Testis (tissue), 3 donors: Measurements from ENCODE around the gene CEP350. TPM values are rescaled to one million over a fixed set of nuclear protein-coding genes. Genes with fewer than 3 reads are reported as not detected.

ENCODE experiments used
- DNase-seq: peaks from one replicate; pipeline ENCODE4 v3.0.0-alpha.2; 2019
- H3K27ac ChIP-seq, 2 donors: fragments of 200-600 bp; sonication (generic); one replicate each; pipeline ENCODE4 v1.5.1; 2019
- H3K27me3 ChIP-seq: fragments of 200-600 bp; sonication (generic); one replicate; pipeline ENCODE4 v1.5.1; 2019
- H3K36me3 ChIP-seq: fragments of 200-600 bp; sonication (generic); one replicate; pipeline ENCODE4 v1.5.1; 2017; ENCODE audit warnings: low read depth; ENCODE audit errors: missing control alignments
- H3K4me1 ChIP-seq: fragments of 200-600 bp; sonication (generic); one replicate; pipeline ENCODE4 v1.5.1; 2019
- H3K4me3 ChIP-seq, 2 donors: fragments of 200-600 bp; sonication (generic); one replicate each; pipeline ENCODE4 v1.5.1; 2017 to 2019
- H3K9me3 ChIP-seq: fragments of 200-600 bp; sonication (generic); one replicate; pipeline ENCODE4 v1.5.1; 2017
- CTCF ChIP-seq, 3 experiments: fragments of 450-650 bp in 2 of 3; fragments of 200-600 bp in 1 of 3; sonication (generic) in 1 of 3; IDR thresholded peaks; one replicate each; pipeline ENCODE4 v1.5.1; 2016 to 2019; ENCODE audit warnings: antibody characterized with exemption in 3 of 3, mild to moderate bottlenecking in 2 of 3, moderate library complexity in 1 of 3
- POLR2A ChIP-seq: fragments of 450-650 bp; IDR thresholded peaks from one replicate; pipeline ENCODE4 v1.6.1; 2017; ENCODE audit warnings: antibody characterized with exemption, mild to moderate bottlenecking, moderate library complexity
- WGBS, 2 donors: methylation state at CpG; one replicate each; pipeline ENCODE4 v1.1.5; 2018; 5-methylcytosine and 5-hydroxymethylcytosine counted together
- intact Hi-C: fragments of 100-400 bp; cut with DNase I; formaldehyde crosslinking; loops from one replicate; pipeline ENCODE4 v1.15.1; 2023; ENCODE audit warnings: low total_unique reads
- polyA plus RNA-seq: library from polyadenylated mRNA; stranded (reverse); fragments of 350-450 nt; fragmentation: Illumina TruSeq; extraction: RNeasy Lipid Tissue Mini Kit (QIAGEN cat#74804); gene quantifications from one replicate; pipeline ENCODE4 v1.2.3, GENCODE V29; 2014; ENCODE audit warnings: low read depth, low replicate concordance; ENCODE audit not compliant: insufficient read depth
- total RNA-seq, 2 donors: library from RNA; depleted of rRNA; stranded (reverse); fragments of >200 nt; gene quantifications; one replicate each; pipeline ENCODE4 v1.2.3, GENCODE V29; 2016

The CEP350 gene
- total and polyA plus RNA-seq, 3 donors from 2014 or later = 89.4 to 177 (median 104) TPM

GRCh38 chr1:180053594-180054567, 99.3 kb downstream of the CEP350 start:
- peaks cover 4% of the 10 kb centered on the region for H3K36me3 ChIP-seq
- H3K4me1 ChIP-seq = no peaks in the 10 kb centered on the region
- DNase-seq = no peak
- no peak for TF ChIP-seq POLR2A
- no peak for TF ChIP-seq CTCF (IDR thresholded peaks at IDR 0.05)
- no peaks in the 10 kb centered on the region for H3K9me3 ChIP-seq
- WGBS, 2 donors = 90% methylated on average over 10 of the region's 10 CpGs
- intact Hi-C loops = no loop called here
- no peaks in the 10 kb centered on the region for H3K27me3 ChIP-seq
- H3K4me3 ChIP-seq = no peak overlapping the region
- no peak overlapping the region for H3K27ac ChIP-seq

GRCh38 chr1:180057883-180058396, 103.3 kb downstream of the CEP350 start:
- Histone ChIP-seq H3K4me3 (no peak overlapping the region), H3K4me1 (no peaks in the 10 kb centered on the region), H3K36me3 (no peaks in the 10 kb centered on the region), H3K27ac (no peak overlapping the region), H3K9me3 (no peaks in the 10 kb centered on the region), H3K27me3 (no peaks in the 10 kb centered on the region)
- intact Hi-C loops = no loop called here
- no peak for DNase-seq
- no peak for TF ChIP-seq CTCF (IDR thresholded peaks at IDR 0.05)
- no peak for TF ChIP-seq POLR2A

GRCh38 chr1:180061019-180061418, 106.4 kb downstream of the CEP350 start:
- H3K4me3 ChIP-seq = no peak overlapping the region
- TF ChIP-seq POLR2A (no peak), CTCF (IDR thresholded peaks at IDR 0.05) (no peak)
- no peaks in the 10 kb centered on the region for H3K36me3 ChIP-seq
- no peaks in the 10 kb centered on the region for H3K27me3 ChIP-seq
- intact Hi-C loops = no loop called here
- WGBS, 2 donors = 89 to 93% methylated on average over 1 of the region's 1 CpG
- H3K9me3 ChIP-seq = no peaks in the 10 kb centered on the region
- no peak overlapping the region for H3K27ac ChIP-seq
- no peaks in the 10 kb centered on the region for H3K4me1 ChIP-seq
- DNase-seq = no peak

- TF ChIP-seq CTCF (IDR thresholded peaks at IDR 0.05) (no peak), POLR2A (no peak)
- H3K27ac ChIP-seq = no peak overlapping the region
- no peak overlapping the region for H3K4me3 ChIP-seq
- no peaks in the 10 kb centered on the region for H3K4me1 ChIP-seq
- no peaks in the 10 kb centered on the region for H3K36me3 ChIP-seq
- H3K9me3 ChIP-seq = no peaks in the 10 kb centered on the region
- DNase-seq = no peak
- no peaks in the 10 kb centered on the region for H3K27me3 ChIP-seq
- 91 to 96% methylated on average over 3 of the region's 3 CpGs for WGBS, 2 donors
- intact Hi-C loops = no loop called here
These were observed 107.9 kb downstream of the CEP350 start for GRCh38 chr1:180062452-180062971.
